GM18511 (cell line): Measurements from ENCODE around the gene KRTAP5-5.
"Not testable (repeated sequence)": the region's sequence is repeated elsewhere in the genome, so short reads cannot be mapped to it uniquely, and the experiment has no call there.

Experiments
- ATAC-seq: cut with Tn5 transposase; IDR thresholded peaks from one replicate; pipeline ENCODE4 v1.9.1; 2021; ENCODE audit warnings: mild to moderate bottlenecking, moderate library complexity; ENCODE audit not compliant: unreplicated experiment

Gene KRTAP5-5

GRCh38 chr11:1605923-1606322 lies 23.7 kb upstream of the KRTAP5-5 start:
- ATAC-seq: peak; percentile 96

DNA sequence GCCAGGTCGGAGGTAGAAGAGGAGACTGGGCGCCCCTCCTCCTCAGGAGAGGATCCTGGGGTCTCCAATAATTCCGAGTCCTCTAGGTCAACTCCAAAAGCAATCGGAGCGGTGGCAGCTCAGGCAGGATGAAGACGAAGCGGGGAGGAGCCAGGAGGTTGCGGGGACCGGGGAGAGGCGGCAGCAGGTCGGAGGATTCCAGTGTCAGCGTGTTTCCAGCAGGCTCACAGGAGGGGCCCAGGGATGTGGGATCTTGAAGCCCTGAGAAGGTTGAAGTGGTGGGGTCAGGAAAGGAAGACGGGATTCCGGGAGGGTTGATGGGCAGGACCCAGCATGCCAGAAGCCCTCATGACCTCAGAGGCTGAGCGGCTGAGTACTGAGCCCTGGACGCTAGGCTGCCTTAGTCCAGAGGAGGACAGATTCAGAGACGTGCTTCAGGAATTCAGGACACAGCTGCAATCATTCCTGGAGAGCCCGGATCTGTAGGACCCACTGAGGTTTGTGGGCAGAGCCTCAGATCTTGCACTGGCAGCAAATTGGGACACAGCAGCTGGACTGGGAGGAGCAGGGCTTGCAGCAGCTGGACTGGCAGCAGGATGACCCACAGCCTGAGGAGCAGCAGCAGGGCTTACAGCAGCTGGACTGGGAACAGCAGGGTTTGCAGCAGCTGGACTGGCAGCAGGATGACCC lies 22.3 kb upstream of the KRTAP5-5 start:
- ATAC-seq: not testable (repeated sequence)

DNA sequence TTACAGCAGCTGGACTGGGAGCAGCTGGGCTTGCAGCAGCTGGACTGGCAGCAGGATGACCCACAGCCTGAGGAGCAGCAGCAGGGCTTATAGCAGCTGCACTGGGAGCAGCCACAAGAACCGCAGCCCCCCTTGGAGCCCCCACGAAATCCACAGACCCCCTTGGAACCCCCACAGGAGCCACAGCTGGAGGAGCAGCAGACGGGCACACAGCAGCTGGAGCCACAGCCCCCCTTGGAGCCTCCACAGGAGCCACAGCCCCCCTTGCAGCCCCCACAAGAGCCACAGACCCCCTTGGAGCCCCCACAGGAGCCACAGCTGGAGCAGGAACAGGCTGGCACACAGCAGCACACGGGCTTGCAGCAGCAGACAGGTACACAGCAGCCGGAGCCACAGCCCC lies 21.7 kb upstream of the KRTAP5-5 start:
- ATAC-seq: not testable (repeated sequence)

GRCh38 chr11:1608363-1608762 lies 21.2 kb upstream of the KRTAP5-5 start, which contains the start of gene KRTAP5-3:
KRTAP5-3 (minus strand) TSS chr11:1608463; CDS start chr11:1608385, 78 bp downstream.
- no peak for ATAC-seq

GRCh38 chr11:1618231-1618630 lies 11.3 kb upstream of the KRTAP5-5 start:
- no peak for ATAC-seq

- no peak for ATAC-seq
Observed at GRCh38 chr11:1619449-1619848, 10.1 kb upstream of the KRTAP5-5 start.

DNA sequence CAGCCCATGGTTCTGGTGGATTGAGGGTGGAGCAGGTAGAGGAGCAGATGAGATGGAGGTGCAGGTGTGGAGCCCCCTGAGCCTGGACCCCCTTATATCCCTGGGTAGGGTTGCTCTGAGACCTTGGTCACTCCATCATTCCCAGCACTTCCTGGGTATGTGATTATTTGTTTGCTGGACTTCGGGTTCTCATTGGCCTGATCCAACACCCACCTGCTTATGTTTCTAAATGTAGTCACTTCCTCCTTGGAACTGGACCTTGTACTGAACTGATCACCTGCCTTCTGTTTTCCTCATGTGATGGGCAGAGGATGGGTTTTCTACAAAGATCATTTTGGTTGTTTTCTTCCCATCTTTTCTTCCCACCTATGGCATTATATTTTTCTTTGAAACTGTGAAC lies 7.5 kb upstream of the KRTAP5-5 start, which contains the start of gene KRTAP5-4:
TSS of gene KRTAP5-4 (minus strand) at position 53 of the 400 bp plus-strand sequence. CDS start at position 8, 45 bp downstream.
- no peak for ATAC-seq

- no peak for ATAC-seq
Observed at GRCh38 chr11:1623716-1624115, 5.9 kb upstream of the KRTAP5-5 start.

- no peak for ATAC-seq
Observed at GRCh38 chr11:1624621-1625020, 5.0 kb upstream of the KRTAP5-5 start.

DNA sequence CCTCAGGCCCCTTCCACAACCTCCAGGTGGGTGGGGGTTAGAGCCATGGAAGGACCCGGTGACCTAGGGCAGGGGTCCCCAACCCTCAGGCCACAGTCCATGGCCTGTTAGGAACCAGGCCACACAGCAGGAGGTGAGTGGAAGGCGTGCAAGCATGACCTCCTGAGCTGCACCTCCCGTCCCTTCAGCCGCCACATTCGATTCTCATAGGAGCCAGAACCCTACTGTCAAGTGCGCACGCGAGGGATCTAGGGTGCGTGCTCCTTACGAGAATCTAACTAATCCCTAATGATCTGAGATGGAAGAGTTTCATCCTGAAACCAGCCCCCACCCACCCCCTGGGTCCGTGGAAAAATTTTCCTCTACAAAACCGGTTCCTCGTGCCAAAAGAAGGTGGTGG lies 4.0 kb upstream of the KRTAP5-5 start:
- ATAC-seq: no peak

DNA sequence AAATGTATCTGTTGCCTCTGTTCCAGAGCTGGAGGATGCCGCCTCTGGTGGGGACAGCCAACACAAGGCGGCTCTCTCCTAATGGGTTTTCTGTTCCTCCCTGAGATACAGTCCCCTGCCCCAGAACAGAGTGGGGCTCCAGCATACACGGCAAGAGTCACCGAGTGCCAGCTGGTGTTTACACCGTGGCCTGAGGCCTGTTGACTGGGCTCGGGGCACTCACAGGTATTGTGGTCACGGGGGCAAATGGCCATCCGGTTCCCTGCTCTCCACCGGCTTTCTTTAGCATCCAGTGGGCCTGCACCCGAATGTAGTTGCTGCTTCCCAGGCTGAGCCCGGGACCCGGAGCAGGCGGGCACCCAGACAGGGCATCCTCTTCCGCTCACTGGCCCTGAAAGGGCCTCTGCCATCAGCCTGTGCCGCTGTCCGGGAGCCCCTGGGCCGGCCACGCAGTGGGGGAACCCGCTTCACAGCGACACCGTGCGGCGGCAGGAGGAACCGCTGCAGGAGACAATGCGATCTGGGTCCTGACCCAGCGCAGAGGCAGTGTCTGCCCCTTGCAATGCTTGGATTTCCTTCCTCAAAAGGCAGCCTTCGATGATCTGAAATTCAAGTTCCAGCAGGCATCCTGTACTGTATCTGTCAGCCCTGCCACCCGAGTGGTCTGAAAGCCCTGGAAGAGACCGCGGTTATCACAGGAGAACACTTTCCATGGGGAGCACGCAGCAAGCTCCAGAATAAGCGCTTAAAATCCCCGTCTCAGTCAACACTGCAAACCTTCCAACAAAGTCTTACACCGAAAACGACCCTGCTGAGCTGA lies 859 bp upstream of the KRTAP5-5 start:
- ATAC-seq: no peak

GRCh38 chr11:1630271-1630670 lies 696 bp downstream of the KRTAP5-5 start:
- ATAC-seq: no peak

- no peak for ATAC-seq
Observed at GRCh38 chr11:1631066-1631568, 1.5 kb downstream of the KRTAP5-5 start.

DNA sequence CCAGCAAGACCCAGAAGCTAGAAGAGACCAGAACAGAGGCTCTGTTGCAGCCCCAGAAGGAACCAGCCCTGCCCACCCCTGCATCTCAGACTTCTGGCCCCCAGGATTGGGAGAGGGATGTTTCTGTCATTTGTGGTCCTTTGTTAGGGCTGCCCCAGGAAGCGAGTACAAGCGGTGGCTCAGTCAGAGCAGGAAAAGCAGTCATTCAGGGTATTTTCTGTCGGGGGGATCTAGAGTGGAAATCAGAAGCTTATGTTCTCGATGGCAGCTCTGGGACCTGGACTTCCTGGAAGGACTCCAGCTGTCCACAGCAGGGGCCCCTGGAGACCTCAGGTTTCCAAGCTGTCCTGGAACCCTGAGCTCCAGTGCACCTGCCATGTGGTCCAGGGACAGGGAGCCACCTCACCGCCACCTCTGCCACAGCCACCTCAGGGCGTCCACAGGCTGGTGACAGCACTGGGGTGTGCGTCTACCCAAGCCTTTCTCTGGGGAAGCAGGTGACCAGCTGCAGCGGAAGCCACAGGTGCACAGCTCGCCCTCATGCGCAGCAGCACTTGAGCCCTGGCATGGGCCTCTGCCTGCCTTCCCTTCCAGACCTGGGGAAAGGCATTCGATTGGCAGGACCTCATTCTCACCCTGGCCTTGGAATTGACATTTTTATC lies 2.6 kb downstream of the KRTAP5-5 start:
- ATAC-seq: no peak

DNA sequence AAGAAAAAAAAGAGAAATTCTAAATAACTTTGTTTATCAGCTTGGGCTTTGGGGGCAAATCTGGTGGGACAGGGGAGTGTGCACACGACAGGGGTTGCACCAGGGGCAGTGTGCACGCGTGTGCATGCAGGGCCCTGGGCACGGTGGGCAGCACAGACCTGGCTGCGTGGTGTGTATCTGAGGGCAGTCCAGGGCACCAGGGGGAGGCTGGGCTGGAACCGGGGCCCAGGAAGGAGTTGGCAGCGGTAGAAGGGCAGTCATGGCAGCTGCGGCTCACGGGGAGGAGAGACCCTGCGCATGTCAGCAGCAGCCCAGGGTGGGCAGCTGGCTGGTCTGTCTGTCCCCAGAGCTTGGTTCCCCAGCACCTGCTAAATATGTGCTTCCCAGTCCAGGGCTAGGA lies 4.3 kb downstream of the KRTAP5-5 start:
- no peak for ATAC-seq

- no peak for ATAC-seq
Observed at GRCh38 chr11:1636291-1636950, 6.8 kb downstream of the KRTAP5-5 start.

- no peak for ATAC-seq
Observed at GRCh38 chr11:1637628-1638027, 8.1 kb downstream of the KRTAP5-5 start.

DNA sequence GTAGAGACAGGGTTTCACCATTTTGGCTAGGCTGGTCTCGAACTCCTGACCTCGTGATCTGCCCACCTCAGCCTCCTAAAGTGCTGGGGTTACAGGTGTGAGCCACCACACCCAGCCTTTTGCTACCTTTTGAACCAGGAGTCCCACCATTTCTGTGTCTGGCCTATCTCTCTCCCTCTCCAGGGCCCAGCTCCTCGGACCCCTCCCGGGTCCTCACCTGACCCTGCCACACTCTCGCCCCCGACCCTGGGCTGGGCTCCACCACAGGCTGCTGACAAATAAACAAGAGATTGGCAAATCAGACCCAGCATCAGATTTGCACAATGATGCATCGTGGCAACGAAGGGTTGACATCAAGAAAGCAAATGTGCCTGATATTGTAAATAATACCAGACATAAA lies 8.8 kb downstream of the KRTAP5-5 start:
- ATAC-seq: no peak

- no peak for ATAC-seq
Observed at GRCh38 chr11:1639102-1639620, 9.6 kb downstream of the KRTAP5-5 start.

DNA sequence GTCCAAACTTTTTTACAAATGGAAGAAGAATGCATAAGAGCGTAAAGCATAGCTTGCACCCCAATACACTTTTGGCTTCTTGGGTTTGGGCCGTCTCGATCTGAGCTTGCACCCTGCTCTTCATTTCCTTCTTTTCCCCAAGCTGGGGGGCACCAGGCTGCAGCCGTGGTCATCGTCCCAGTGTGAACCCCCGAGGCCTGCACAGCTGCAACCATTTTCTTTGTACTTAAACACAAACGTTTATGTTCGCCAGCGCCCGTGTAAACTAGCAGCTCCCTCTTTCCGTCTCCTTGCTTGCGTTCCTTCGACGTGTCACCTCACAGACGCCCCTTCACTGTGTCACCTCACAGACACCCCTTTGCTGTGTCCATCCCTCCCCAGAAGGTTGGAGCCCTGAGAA lies 10.1 kb downstream of the KRTAP5-5 start:
- no peak for ATAC-seq
